NCI-H2227 (cell line): ENCODE measurements around the gene RUSC1.
A peak's percentile ranks its signal among the peaks of the same experiment; 100 is the strongest.
"Not testable (repeated sequence)": the region's sequence is repeated elsewhere in the genome, so short reads cannot be mapped to it uniquely, and the experiment has no call there.

Experiments used
- DNase-seq: peaks from one replicate; lab custom pipeline; 2025; ENCODE audit not compliant: unreplicated experiment; lab: John Stamatoyannopoulos, UW

The RUSC1 gene

GRCh38 chr1:155320661-155321617, at the start of gene RUSC1:
Gene RUSC1 (plus strand): TSS chr1:155320894. CDS start chr1:155321774, 880 bp downstream.
- DNase-seq, result peak; percentile 94

GRCh38 chr1:155272466-155273342, 48.0 kb upstream of the RUSC1 start:
- peak; percentile 89 for DNase-seq

GRCh38 chr1:155273343-155274245, 47.1 kb upstream of the RUSC1 start, which contains the start of gene CLK2:
Gene CLK2 (minus strand): TSS chr1:155273504. CDS start chr1:155270977, 2,527 bp downstream.
- DNase-seq, result peak; percentile 99

- DNase-seq, result peak; percentile 99
Observed at GRCh38 chr1:155277070-155277901, 43.4 kb upstream of the RUSC1 start, which contains the start of gene HCN3. Gene HCN3 (plus strand): TSS chr1:155277463. CDS start chr1:155277591, 128 bp downstream.

GRCh38 chr1:155277902-155278688, 42.6 kb upstream of the RUSC1 start:
- DNase-seq, result peak; percentile 82

GRCh38 chr1:155278689-155279160, 42.0 kb upstream of the RUSC1 start:
- DNase-seq, result no peak

GRCh38 chr1:155279268-155279667, 41.4 kb upstream of the RUSC1 start:
- peak; percentile 10 for DNase-seq

GRCh38 chr1:155282488-155283091, 38.1 kb upstream of the RUSC1 start:
- DNase-seq, result no peak

- DNase-seq, result no peak
Observed at GRCh38 chr1:155284476-155284875, 36.2 kb upstream of the RUSC1 start.

GRCh38 chr1:155285063-155285462, 35.6 kb upstream of the RUSC1 start:
- no peak for DNase-seq

GRCh38 chr1:155285631-155286044, 35.1 kb upstream of the RUSC1 start:
- no peak for DNase-seq

GRCh38 chr1:155286544-155286943, 34.1 kb upstream of the RUSC1 start:
- DNase-seq, result no peak

GRCh38 chr1:155287987-155288543, 32.6 kb upstream of the RUSC1 start:
- DNase-seq, result no peak

GRCh38 chr1:155291006-155291405, 29.7 kb upstream of the RUSC1 start:
- DNase-seq, result not testable (repeated sequence)

- no peak for DNase-seq
Observed at GRCh38 chr1:155293086-155293749, 27.5 kb upstream of the RUSC1 start.

GRCh38 chr1:155294520-155295182, 26.0 kb upstream of the RUSC1 start:
- no peak for DNase-seq
